MV-4-11 (cell line): ENCODE measurements around the gene NXPH3.

ENCODE experiments used
- DNase-seq: peaks from one replicate; lab custom pipeline; 2025; lab: John Stamatoyannopoulos, UW

The NXPH3 gene

GRCh38 chr17:49629447-49629846 is 53.8 kb downstream of the NXPH3 start:
- no peak for DNase-seq

GRCh38 chr17:49630113-49630900 is 54.6 kb downstream of the NXPH3 start:
- no peak for DNase-seq

GRCh38 chr17:49631496-49631895 is 55.8 kb downstream of the NXPH3 start:
- DNase-seq: no peak
